Activated naive CD4-positive, alpha-beta T cell treated with anti-CD3 and anti-CD28 coated beads, Interleukin-2, amount 10 ng/mL, durations not matched to agents 7 days and 5 days (primary cell): ENCODE measurements around the gene KDELR3.
A peak's percentile ranks its signal among the peaks of the same experiment; 100 is the strongest.

Experiments used
- CTCF ChIA-PET: fragments of 350-600 bp; sonication (Branson Sonifier 250); formaldehyde crosslinking; loops from one replicate; lab custom pipeline; 2021; ENCODE audit warnings: antibody characterized with exemption; lab: Charles Lee
- DNase-seq: peaks from one replicate; pipeline ENCODE4 v3.0.0-alpha.2; 2020
- H3K27ac Mint-ChIP-seq: one replicate; pipeline ENCODE4 v1.8.0; 2021; ENCODE audit warnings: mild to moderate bottlenecking, moderate library complexity, mixed read lengths
- H3K27me3 Mint-ChIP-seq: one replicate; pipeline ENCODE4 v1.8.0; 2021; ENCODE audit warnings: mild to moderate bottlenecking, mixed read lengths
- H3K36me3 Mint-ChIP-seq: one replicate; pipeline ENCODE4 v1.8.0; 2021; ENCODE audit warnings: mixed read lengths
- H3K4me1 Mint-ChIP-seq: one replicate; pipeline ENCODE4 v1.8.0; 2021; ENCODE audit warnings: mixed read lengths
- H3K4me3 Mint-ChIP-seq: one replicate; pipeline ENCODE4 v1.8.0; 2021; ENCODE audit warnings: mild to moderate bottlenecking, moderate library complexity, mixed read lengths
- H3K9me3 Mint-ChIP-seq: one replicate; pipeline ENCODE4 v1.8.0; 2021; ENCODE audit warnings: mixed read lengths

KDELR3 gene

GRCh38 chr22:38467904-38468442, at the start of gene KDELR3:
TSS of gene KDELR3 (plus strand) at chr22:38468096. CDS start at chr22:38468234, 138 bp downstream.
- peak within 1 kb of the TSS; percentile 63 for H3K4me3 Mint-ChIP-seq
- peaks cover 74% of the 10 kb centered on the region for H3K27me3 Mint-ChIP-seq
- DNase-seq = peak; percentile 58
- H3K36me3 Mint-ChIP-seq = no peaks in the 10 kb centered on the region
- H3K9me3 Mint-ChIP-seq = no peaks in the 10 kb centered on the region
- H3K27ac Mint-ChIP-seq = no peak within 1 kb of the TSS
- CTCF ChIA-PET = interaction anchor here (1.4 kb wide), 1 partner anchor 31 kb away, joined by 3 read pairs; no protein-coding TSS in a partner anchor
- H3K4me1 Mint-ChIP-seq = peaks cover 12% of the 10 kb centered on the region

GRCh38 chr22:38418589-38418988, 49.3 kb upstream of the KDELR3 start:
- no peak overlapping the region for H3K4me3 Mint-ChIP-seq
- H3K9me3 Mint-ChIP-seq = no peaks in the 10 kb centered on the region
- peaks cover 17% of the 10 kb centered on the region for H3K27me3 Mint-ChIP-seq
- CTCF ChIA-PET = no interaction called here
- H3K36me3 Mint-ChIP-seq = no peaks in the 10 kb centered on the region
- H3K27ac Mint-ChIP-seq = no peak overlapping the region
- no peak for DNase-seq
- no peaks in the 10 kb centered on the region for H3K4me1 Mint-ChIP-seq

- no peak overlapping the region for H3K4me3 Mint-ChIP-seq
- peaks cover 17% of the 10 kb centered on the region for H3K27me3 Mint-ChIP-seq
- no peak overlapping the region for H3K27ac Mint-ChIP-seq
- no peaks in the 10 kb centered on the region for H3K36me3 Mint-ChIP-seq
- CTCF ChIA-PET = no interaction called here
- no peaks in the 10 kb centered on the region for H3K9me3 Mint-ChIP-seq
- no peaks in the 10 kb centered on the region for H3K4me1 Mint-ChIP-seq
- DNase-seq = no peak
Measured at GRCh38 chr22:38419121-38419857, 48.6 kb upstream of the KDELR3 start.

GRCh38 chr22:38419858-38420160, 48.1 kb upstream of the KDELR3 start:
- H3K4me1 Mint-ChIP-seq = no peaks in the 10 kb centered on the region
- CTCF ChIA-PET = no interaction called here
- no peak overlapping the region for H3K4me3 Mint-ChIP-seq
- no peaks in the 10 kb centered on the region for H3K36me3 Mint-ChIP-seq
- no peak overlapping the region for H3K27ac Mint-ChIP-seq
- no peaks in the 10 kb centered on the region for H3K9me3 Mint-ChIP-seq
- no peak for DNase-seq
- H3K27me3 Mint-ChIP-seq = peaks cover 16% of the 10 kb centered on the region

- CTCF ChIA-PET = no interaction called here
- H3K4me3 Mint-ChIP-seq = no peak overlapping the region
- H3K9me3 Mint-ChIP-seq = no peaks in the 10 kb centered on the region
- H3K4me1 Mint-ChIP-seq = no peaks in the 10 kb centered on the region
- no peak for DNase-seq
- no peaks in the 10 kb centered on the region for H3K36me3 Mint-ChIP-seq
- peaks cover 12% of the 10 kb centered on the region for H3K27me3 Mint-ChIP-seq
- H3K27ac Mint-ChIP-seq = no peak overlapping the region
Measured at GRCh38 chr22:38420734-38421133, 47.2 kb upstream of the KDELR3 start.

GRCh38 chr22:38422611-38423511, 45.0 kb upstream of the KDELR3 start:
- no peaks in the 10 kb centered on the region for H3K36me3 Mint-ChIP-seq
- no peaks in the 10 kb centered on the region for H3K9me3 Mint-ChIP-seq
- H3K4me3 Mint-ChIP-seq = no peak overlapping the region
- no peak for DNase-seq
- no peaks in the 10 kb centered on the region for H3K4me1 Mint-ChIP-seq
- CTCF ChIA-PET = interaction anchor here (0.5 to 1.4 kb wide), 5 partner anchors 9 to 259 kb away, joined by 3 to 4 read pairs (median 3); no protein-coding TSS in a partner anchor
- H3K27ac Mint-ChIP-seq = no peak overlapping the region
- H3K27me3 Mint-ChIP-seq = peaks cover 12% of the 10 kb centered on the region

- CTCF ChIA-PET = interaction anchor here (1.4 kb wide), 1 partner anchor 10 kb away, joined by 3 read pairs; no protein-coding TSS in a partner anchor
- no peaks in the 10 kb centered on the region for H3K9me3 Mint-ChIP-seq
- H3K4me3 Mint-ChIP-seq = no peak overlapping the region
- DNase-seq = no peak
- peaks cover 7% of the 10 kb centered on the region for H3K27me3 Mint-ChIP-seq
- no peaks in the 10 kb centered on the region for H3K4me1 Mint-ChIP-seq
- H3K36me3 Mint-ChIP-seq = no peaks in the 10 kb centered on the region
- H3K27ac Mint-ChIP-seq = no peak overlapping the region
Measured at GRCh38 chr22:38423512-38424503, 44.1 kb upstream of the KDELR3 start.

GRCh38 chr22:38424525-38425080, 43.3 kb upstream of the KDELR3 start:
- no peak overlapping the region for H3K4me3 Mint-ChIP-seq
- peaks cover 3% of the 10 kb centered on the region for H3K27me3 Mint-ChIP-seq
- no peaks in the 10 kb centered on the region for H3K4me1 Mint-ChIP-seq
- H3K27ac Mint-ChIP-seq = no peak overlapping the region
- no peak for DNase-seq
- CTCF ChIA-PET = interaction anchor here (1.4 kb wide), 1 partner anchor 11 kb away, joined by 3 read pairs; no protein-coding TSS in a partner anchor
- no peaks in the 10 kb centered on the region for H3K9me3 Mint-ChIP-seq
- H3K36me3 Mint-ChIP-seq = no peaks in the 10 kb centered on the region

GRCh38 chr22:38426628-38427027, 41.3 kb upstream of the KDELR3 start:
- no peaks in the 10 kb centered on the region for H3K4me1 Mint-ChIP-seq
- DNase-seq = no peak
- no peak overlapping the region for H3K27ac Mint-ChIP-seq
- no peaks in the 10 kb centered on the region for H3K36me3 Mint-ChIP-seq
- H3K4me3 Mint-ChIP-seq = no peak overlapping the region
- no peaks in the 10 kb centered on the region for H3K27me3 Mint-ChIP-seq
- CTCF ChIA-PET = no interaction called here
- H3K9me3 Mint-ChIP-seq = no peaks in the 10 kb centered on the region

- Mint-ChIP-seq H3K27ac (no peak overlapping the region), H3K9me3 (no peaks in the 10 kb centered on the region), H3K4me3 (no peak overlapping the region), H3K4me1 (no peaks in the 10 kb centered on the region), H3K27me3 (peaks cover 3% of the 10 kb centered on the region), H3K36me3 (no peaks in the 10 kb centered on the region)
- DNase-seq = no peak
- CTCF ChIA-PET = no interaction called here
Measured at GRCh38 chr22:38427465-38427864, 40.4 kb upstream of the KDELR3 start.

GRCh38 chr22:38427940-38428339, 40.0 kb upstream of the KDELR3 start:
- Mint-ChIP-seq H3K9me3 (no peaks in the 10 kb centered on the region), H3K27me3 (peaks cover 5% of the 10 kb centered on the region), H3K27ac (no peak overlapping the region), H3K4me3 (no peak overlapping the region), H3K4me1 (no peaks in the 10 kb centered on the region), H3K36me3 (no peaks in the 10 kb centered on the region)
- no peak for DNase-seq
- CTCF ChIA-PET = no interaction called here

- no peaks in the 10 kb centered on the region for H3K36me3 Mint-ChIP-seq
- no peaks in the 10 kb centered on the region for H3K9me3 Mint-ChIP-seq
- H3K4me1 Mint-ChIP-seq = no peaks in the 10 kb centered on the region
- CTCF ChIA-PET = no interaction called here
- H3K27me3 Mint-ChIP-seq = peaks cover 9% of the 10 kb centered on the region
- no peak overlapping the region for H3K27ac Mint-ChIP-seq
- no peak for DNase-seq
- H3K4me3 Mint-ChIP-seq = no peak overlapping the region
Measured at GRCh38 chr22:38428714-38429113, 39.2 kb upstream of the KDELR3 start.

- CTCF ChIA-PET = no interaction called here
- no peaks in the 10 kb centered on the region for H3K4me1 Mint-ChIP-seq
- no peak overlapping the region for H3K4me3 Mint-ChIP-seq
- H3K9me3 Mint-ChIP-seq = no peaks in the 10 kb centered on the region
- H3K27ac Mint-ChIP-seq = no peak overlapping the region
- no peak for DNase-seq
- peaks cover 16% of the 10 kb centered on the region for H3K27me3 Mint-ChIP-seq
- no peaks in the 10 kb centered on the region for H3K36me3 Mint-ChIP-seq
Measured at GRCh38 chr22:38429499-38430068, 38.3 kb upstream of the KDELR3 start.
